ENCODE measurements around the gene NPDC1. TPM values are rescaled to one million over a fixed set of nuclear protein-coding genes. Genes with fewer than 3 reads are reported as not detected.
A peak's percentile ranks its signal among the peaks of the same experiment; 100 is the strongest.

NPDC1 gene
- total RNA-seq, 1 donor from 2014 or later: 3.8 TPM

DNA sequence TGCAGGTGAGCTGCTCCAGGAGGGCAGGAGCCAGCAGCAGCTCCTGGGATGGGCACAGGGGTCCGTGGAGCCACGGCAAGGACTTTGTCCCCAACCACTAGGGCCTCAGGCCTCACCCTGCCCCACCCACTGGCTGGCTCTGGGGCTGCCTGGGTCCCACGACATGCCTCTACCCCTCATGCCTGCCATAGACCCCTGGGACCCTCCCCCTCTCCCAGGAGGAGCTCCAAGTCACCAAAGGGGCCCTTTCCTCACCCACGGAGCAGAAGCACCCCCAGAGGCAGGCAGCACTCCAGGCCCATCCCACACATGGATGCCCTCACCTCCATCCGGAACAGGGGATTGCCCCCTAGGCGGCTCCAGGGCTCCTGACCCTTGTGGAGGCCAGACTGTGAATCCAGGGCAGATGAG lies 24.4 kb downstream of the NPDC1 start:
- no peaks in the 10 kb centered on the region for H3K79me2 ChIP-seq (ENCODE audit: low read depth)
- Mint-ChIP-seq H3K36me3 (peaks cover 4% of the 10 kb centered on the region), H3K4me3 (no peak overlapping the region), H3K4me1 (peaks cover 4% of the 10 kb centered on the region), H3K9me3 (no peaks in the 10 kb centered on the region), H3K27me3 (ENCODE audit: insufficient read depth, low read depth) (peaks cover 3% of the 10 kb centered on the region), H3K27ac (no peak overlapping the region)
- peaks cover 1% of the 10 kb centered on the region for H3K27me3 ChIP-seq
- TF ChIP-seq, protein P1, sequence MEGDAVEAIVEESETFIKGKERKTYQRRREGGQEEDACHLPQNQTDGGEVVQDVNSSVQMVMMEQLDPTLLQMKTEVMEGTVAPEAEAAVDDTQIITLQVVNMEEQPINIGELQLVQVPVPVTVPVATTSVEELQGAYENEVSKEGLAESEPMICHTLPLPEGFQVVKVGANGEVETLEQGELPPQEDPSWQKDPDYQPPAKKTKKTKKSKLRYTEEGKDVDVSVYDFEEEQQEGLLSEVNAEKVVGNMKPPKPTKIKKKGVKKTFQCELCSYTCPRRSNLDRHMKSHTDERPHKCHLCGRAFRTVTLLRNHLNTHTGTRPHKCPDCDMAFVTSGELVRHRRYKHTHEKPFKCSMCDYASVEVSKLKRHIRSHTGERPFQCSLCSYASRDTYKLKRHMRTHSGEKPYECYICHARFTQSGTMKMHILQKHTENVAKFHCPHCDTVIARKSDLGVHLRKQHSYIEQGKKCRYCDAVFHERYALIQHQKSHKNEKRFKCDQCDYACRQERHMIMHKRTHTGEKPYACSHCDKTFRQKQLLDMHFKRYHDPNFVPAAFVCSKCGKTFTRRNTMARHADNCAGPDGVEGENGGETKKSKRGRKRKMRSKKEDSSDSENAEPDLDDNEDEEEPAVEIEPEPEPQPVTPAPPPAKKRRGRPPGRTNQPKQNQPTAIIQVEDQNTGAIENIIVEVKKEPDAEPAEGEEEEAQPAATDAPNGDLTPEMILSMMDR (IDR thresholded peaks at IDR 0.05): no peak
- TF ChIP-seq EZH2 (IDR thresholded peaks at IDR 0.05): no peak
- no peak for TF ChIP-seq EZH2phosphoT487 (IDR thresholded peaks at IDR 0.05)
- H3K4me3 ChIP-seq: no peak overlapping the region
- H3K36me3 ChIP-seq: no peaks in the 10 kb centered on the region
- H3K27ac ChIP-seq: no peak overlapping the region
- H3K4me2 ChIP-seq: no peak overlapping the region
- H3F3A ChIP-seq (ENCODE audit: low read depth): peaks cover 7% of the 10 kb centered on the region
- H4K20me1 ChIP-seq (ENCODE audit: low read depth): peaks cover 12% of the 10 kb centered on the region
- DNase-seq (ENCODE audit: low spot score): no peak
- no peaks in the 10 kb centered on the region for H3K9me3 ChIP-seq (ENCODE audit: low read depth)
- H2AFZ ChIP-seq (replicated peaks): no peak overlapping the region
- H3K4me1 ChIP-seq: peaks cover 17% of the 10 kb centered on the region
- no peak overlapping the region for H3K9ac ChIP-seq

DNA sequence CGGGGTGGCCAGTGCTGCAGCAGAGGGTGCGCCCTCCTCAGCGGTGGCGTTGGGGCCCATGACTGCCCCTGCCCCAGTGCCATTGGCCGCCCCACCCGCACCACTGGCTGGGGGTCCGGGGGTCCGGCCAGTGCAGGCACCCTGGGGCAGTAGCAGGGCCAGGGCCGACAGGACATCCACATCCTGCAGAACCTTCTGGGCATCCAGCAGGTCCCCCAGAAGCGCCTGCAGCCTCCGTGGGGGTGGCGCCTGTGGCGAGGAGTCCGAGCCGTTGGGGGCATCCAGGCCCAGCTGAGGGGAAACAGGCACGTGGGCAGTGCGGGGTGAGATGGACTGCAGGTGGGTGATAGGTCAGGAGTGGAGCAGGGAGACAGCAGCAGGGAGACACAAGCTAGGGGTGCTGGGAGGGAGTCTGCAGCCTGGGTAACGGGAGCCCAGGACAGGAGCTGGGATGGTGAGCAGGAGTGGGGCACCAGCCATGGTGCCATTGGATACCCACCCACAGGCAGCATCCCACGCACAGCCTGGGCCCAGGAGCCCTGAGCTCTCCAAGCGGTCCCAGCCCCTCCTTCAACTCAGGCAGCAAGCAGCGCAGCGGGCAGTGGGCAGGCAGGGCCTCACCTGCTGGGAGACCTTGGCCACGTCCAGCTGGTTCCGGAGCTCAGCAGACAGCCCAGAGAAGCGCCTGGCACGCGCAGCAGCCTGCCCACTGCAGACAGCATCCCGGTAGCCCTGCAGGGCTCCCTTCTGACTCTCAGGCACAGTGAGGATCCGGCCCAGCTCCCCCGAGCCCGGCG lies 25.0 kb downstream of the NPDC1 start:
- Mint-ChIP-seq H3K4me1 (peaks cover 4% of the 10 kb centered on the region), H3K36me3 (peaks cover 4% of the 10 kb centered on the region), H3K9me3 (no peaks in the 10 kb centered on the region), H3K27ac (no peak overlapping the region), H3K27me3 (ENCODE audit: insufficient read depth, low read depth) (peaks cover 3% of the 10 kb centered on the region), H3K4me3 (no peak overlapping the region)
- Histone ChIP-seq H3K9ac (no peak overlapping the region), H3K4me2 (no peak overlapping the region), H2AFZ (replicated peaks) (no peak overlapping the region), H4K20me1 (ENCODE audit: low read depth) (peaks cover 8% of the 10 kb centered on the region), H3K79me2 (ENCODE audit: low read depth) (no peaks in the 10 kb centered on the region), H3K4me1 (peaks cover 17% of the 10 kb centered on the region), H3K36me3 (no peaks in the 10 kb centered on the region), H3K27me3 (no peaks in the 10 kb centered on the region), H3K4me3 (no peak overlapping the region), H3F3A (ENCODE audit: low read depth) (peaks cover 7% of the 10 kb centered on the region), H3K27ac (no peak overlapping the region), H3K9me3 (ENCODE audit: low read depth) (no peaks in the 10 kb centered on the region)
- TF ChIP-seq EZH2 (IDR thresholded peaks at IDR 0.05): no peak
- TF ChIP-seq, protein P1 (IDR thresholded peaks at IDR 0.05): no peak
- no peak for TF ChIP-seq EZH2phosphoT487 (IDR thresholded peaks at IDR 0.05)
- DNase-seq (ENCODE audit: low spot score): no peak

DNA sequence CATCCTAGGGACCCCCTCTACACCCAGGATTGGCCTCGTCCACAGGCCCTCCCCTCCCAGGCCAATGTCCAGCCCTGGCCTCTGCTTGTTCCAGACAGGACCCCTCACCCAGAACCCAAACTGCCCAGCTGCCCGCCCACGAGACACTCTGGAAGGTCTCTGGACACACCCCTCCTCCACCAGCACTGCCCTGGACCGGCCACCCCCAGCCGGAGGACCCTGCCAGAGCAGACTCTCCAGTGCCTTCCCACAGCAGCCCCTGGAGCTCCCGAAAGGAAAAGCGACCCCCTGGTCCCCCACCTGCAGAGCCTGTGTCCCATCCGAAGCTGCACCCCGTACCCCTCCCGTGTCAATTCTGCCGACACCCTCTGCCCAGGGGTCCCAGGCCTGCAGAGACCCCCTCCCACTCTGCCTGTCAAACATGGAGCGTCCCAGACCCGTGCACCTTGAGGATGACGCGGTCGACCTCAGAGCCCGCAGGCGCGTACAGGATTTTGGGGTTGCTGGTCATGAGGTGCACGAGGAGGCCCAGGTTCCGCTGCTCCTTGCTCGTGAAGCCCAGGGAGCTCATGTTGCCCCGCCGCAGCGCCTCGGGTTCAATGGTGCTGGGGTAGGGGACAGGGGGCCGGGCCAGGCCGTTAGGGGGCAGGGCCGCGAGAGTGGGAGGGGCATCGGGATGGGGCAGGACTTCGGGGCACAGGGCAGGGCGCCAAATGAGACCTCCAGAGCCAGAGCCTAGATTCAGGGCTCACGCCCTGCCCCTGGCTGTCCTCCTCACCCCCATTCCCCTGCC lies 25.9 kb downstream of the NPDC1 start:
- no peaks in the 10 kb centered on the region for H3K79me2 ChIP-seq (ENCODE audit: low read depth)
- no peaks in the 10 kb centered on the region for H3K27me3 ChIP-seq
- no peaks in the 10 kb centered on the region for H3K4me1 Mint-ChIP-seq
- H4K20me1 ChIP-seq (ENCODE audit: low read depth): peaks cover 8% of the 10 kb centered on the region
- peaks cover 4% of the 10 kb centered on the region for H3K36me3 Mint-ChIP-seq
- H3K27ac ChIP-seq: no peak overlapping the region
- H3K4me3 Mint-ChIP-seq: peak overlapping the region; percentile 67
- no peak overlapping the region for H3K27ac Mint-ChIP-seq
- no peaks in the 10 kb centered on the region for H3K9me3 Mint-ChIP-seq
- H3K9me3 ChIP-seq (ENCODE audit: low read depth): no peaks in the 10 kb centered on the region
- peaks cover 5% of the 10 kb centered on the region for H3K27me3 Mint-ChIP-seq (ENCODE audit: insufficient read depth, low read depth)
- DNase-seq (ENCODE audit: low spot score): no peak
- H3K9ac ChIP-seq: no peak overlapping the region
- H3K4me1 ChIP-seq: peaks cover 11% of the 10 kb centered on the region
- H3K4me3 ChIP-seq: no peak overlapping the region
- no peak overlapping the region for H2AFZ ChIP-seq (replicated peaks)
- no peaks in the 10 kb centered on the region for H3K36me3 ChIP-seq
- TF ChIP-seq EZH2 (IDR thresholded peaks at IDR 0.05) (no peak), EZH2phosphoT487 (IDR thresholded peaks at IDR 0.05) (no peak)
- TF ChIP-seq, protein P1 (IDR thresholded peaks at IDR 0.05): no peak
- H3F3A ChIP-seq (ENCODE audit: low read depth): peaks cover 7% of the 10 kb centered on the region
- no peak overlapping the region for H3K4me2 ChIP-seq
